ENCODE measurements around the gene SOX1.

GRCh38 chr13:112054616-112055015 is 12.3 kb upstream of the SOX1 start:
- TF ChIP-seq POLR2A (IDR thresholded peaks at IDR 0.05) (no peak), POLR2AphosphoS5 (IDR thresholded peaks at IDR 0.05) (no peak), CTCF (IDR thresholded peaks at IDR 0.05) (no peak), EP300 (IDR thresholded peaks at IDR 0.05) (no peak)
